Measurements from ENCODE around the gene INO80D.
"Not testable (repeated sequence)": the region's sequence is repeated elsewhere in the genome, so short reads cannot be mapped to it uniquely, and the experiment has no call there.

INO80D gene

GRCh38 chr2:206085742-206086445 lies at the start of gene INO80D:
INO80D (minus strand) TSS chr2:206086174; CDS start chr2:206063016, 23,158 bp downstream.
- DNase-seq: peak; percentile 87 to 88

- no peak for DNase-seq
These were observed 41.7 kb upstream of the INO80D start for GRCh38 chr2:206127656-206128055.

GRCh38 chr2:206125901-206126300 lies 39.9 kb upstream of the INO80D start:
- no peak for DNase-seq

GRCh38 chr2:206122569-206122968 lies 36.6 kb upstream of the INO80D start:
- not testable (repeated sequence) for DNase-seq

- DNase-seq: no peak
These were observed 30.3 kb upstream of the INO80D start for GRCh38 chr2:206116278-206116677.

GRCh38 chr2:206115026-206115578 lies 29.1 kb upstream of the INO80D start:
- no peak for DNase-seq

- DNase-seq: no peak
These were observed 27.0 kb upstream of the INO80D start for GRCh38 chr2:206112846-206113547.

- no peak for DNase-seq
These were observed 26.1 kb upstream of the INO80D start for GRCh38 chr2:206112108-206112507.

- no peak for DNase-seq
These were observed 22.7 kb upstream of the INO80D start for GRCh38 chr2:206108713-206109112.

GRCh38 chr2:206105541-206105940 lies 19.6 kb upstream of the INO80D start:
- no peak for DNase-seq

GRCh38 chr2:206105038-206105437 lies 19.1 kb upstream of the INO80D start:
- DNase-seq: no peak

GRCh38 chr2:206098872-206099271 lies 12.9 kb upstream of the INO80D start:
- DNase-seq: peak in 1 of 2 donors; percentile 51

GRCh38 chr2:206098471-206098870 lies 12.5 kb upstream of the INO80D start:
- DNase-seq: no peak

GRCh38 chr2:206096876-206097275 lies 10.9 kb upstream of the INO80D start:
- no peak for DNase-seq

GRCh38 chr2:206095536-206096332 lies 9.8 kb upstream of the INO80D start:
- DNase-seq: no peak

GRCh38 chr2:206092297-206092696 lies 6.3 kb upstream of the INO80D start:
- DNase-seq: no peak

- DNase-seq: no peak
These were observed 2.3 kb upstream of the INO80D start for GRCh38 chr2:206088248-206088647.

- no peak for DNase-seq
These were observed 859 bp upstream of the INO80D start for GRCh38 chr2:206086716-206087350.

- peak; percentile 41 to 54 for DNase-seq
These were observed 868 bp downstream of the INO80D start for GRCh38 chr2:206084870-206085741.

- DNase-seq: peak; percentile 4 to 27
These were observed 1.5 kb downstream of the INO80D start for GRCh38 chr2:206084439-206084869.

- peak in 1 of 2 donors; percentile 28 for DNase-seq
These were observed 2.2 kb downstream of the INO80D start for GRCh38 chr2:206083602-206084438.

Measured in CD4-positive, alpha-beta T cell treated with Interleukin-1 beta for 1 hour (primary cell).